Parietal lobe (tissue), 1 donor: ENCODE data around the gene PRAMEF2. TPM values are rescaled to one million over a fixed set of nuclear protein-coding genes. Genes with fewer than 3 reads are reported as not detected.

Experiments used
- total RNA-seq: library from RNA; depleted of rRNA; stranded (reverse); fragments of >200 nt; gene quantifications from one replicate; pipeline ENCODE4 v1.2.3, GENCODE V29; 2014

PRAMEF2 gene
- not detected for total RNA-seq

GRCh38 chr1:12856786-12857185 lies at the start of gene PRAMEF2:
Gene PRAMEF2 (plus strand): TSS chr1:12857086. CDS start chr1:12859010, 1,924 bp downstream.

GRCh38 chr1:12831310-12831709 lies 25.6 kb upstream of the PRAMEF2 start, which contains the start of gene PRAMEF11:
Gene PRAMEF11 (minus strand): TSS chr1:12831410. CDS start chr1:12828789, 2,621 bp downstream.

GRCh38 chr1:12848620-12849019 lies 8.3 kb upstream of the PRAMEF2 start, which contains the start of gene HNRNPCL1:
Gene HNRNPCL1 (minus strand): TSS chr1:12848720. CDS start chr1:12848289, 431 bp downstream.

GRCh38 chr1:12886101-12886500 lies 29.2 kb downstream of the PRAMEF2 start, which contains the start of gene PRAMEF4:
Gene PRAMEF4 (minus strand): TSS chr1:12886201. CDS start chr1:12883394, 2,807 bp downstream.

GRCh38 chr1:12898170-12898569 lies 41.3 kb downstream of the PRAMEF2 start, which contains the start of gene PRAMEF10:
Gene PRAMEF10 (minus strand): TSS chr1:12898270. CDS start chr1:12895847, 2,423 bp downstream.

Other genes starting within 250 kb of the PRAMEF2 start
- gene DHRS3, start 238.9 kb upstream of the PRAMEF2 start, total RNA-seq, result 5.9 TPM
- gene AADACL4, start 213.0 kb upstream of the PRAMEF2 start, total RNA-seq, result not detected
- not detected for gene AADACL3, start 141.0 kb upstream of the PRAMEF2 start, total RNA-seq
- not detected for gene CFAP107, start 110.9 kb upstream of the PRAMEF2 start, total RNA-seq
- gene PRAMEF12, start 83.3 kb upstream of the PRAMEF2 start, total RNA-seq, result not detected
- gene PRAMEF1, start 65.7 kb upstream of the PRAMEF2 start, total RNA-seq, result not detected
- gene PRAMEF11, start 25.7 kb upstream of the PRAMEF2 start, total RNA-seq, result not detected
- not detected for gene HNRNPCL1, start 8.4 kb upstream of the PRAMEF2 start, total RNA-seq
- gene PRAMEF4, start 29.1 kb downstream of the PRAMEF2 start, total RNA-seq, result not detected
- gene PRAMEF10, start 41.2 kb downstream of the PRAMEF2 start, total RNA-seq, result not detected
- not detected for gene PRAMEF7, start 59.5 kb downstream of the PRAMEF2 start, total RNA-seq
- not detected for gene PRAMEF6, start 90.5 kb downstream of the PRAMEF2 start, total RNA-seq
- gene PRAMEF27, start 199.5 kb downstream of the PRAMEF2 start, total RNA-seq, result not detected
- gene HNRNPCL3, start 203.7 kb downstream of the PRAMEF2 start, total RNA-seq, result not detected
- gene PRAMEF25, start 213.7 kb downstream of the PRAMEF2 start, total RNA-seq, result not detected